ENCODE measurements around the gene GRIA1. TPM values are rescaled to one million over a fixed set of nuclear protein-coding genes. Genes with fewer than 3 reads are reported as not detected.

Gene GRIA1
- total RNA-seq, 2 donors from 2014 or later = 2.7 TPM; not detected in 1

DNA sequence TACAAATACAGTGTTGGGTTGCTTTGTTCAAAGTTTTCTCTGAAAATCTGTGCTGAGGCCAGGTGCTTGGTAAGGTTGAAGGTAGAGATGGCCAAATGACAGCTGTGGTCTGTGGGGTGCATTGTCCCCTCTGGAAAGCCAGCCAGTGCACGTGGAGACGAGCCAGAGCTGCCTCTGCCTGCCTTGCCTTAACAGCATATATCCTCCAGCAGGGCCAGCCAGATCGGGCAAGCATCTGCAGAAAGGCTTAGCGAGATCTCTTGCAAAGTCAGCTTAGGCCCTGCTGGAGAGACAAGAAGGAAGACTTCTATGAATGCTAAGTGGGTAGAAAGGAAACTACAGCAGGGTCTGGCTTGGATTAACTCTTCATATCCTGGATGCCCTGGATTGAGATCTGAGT, 49.5 kb downstream of the GRIA1 start:
- Histone ChIP-seq H3K27ac (no peak overlapping the region), H3K9me3 (no peaks in the 10 kb centered on the region), H3K4me1 (replicated peaks) (no peaks in the 10 kb centered on the region), H3K27me3 (replicated peaks; ENCODE audit: insufficient read depth) (no peaks in the 10 kb centered on the region), H3K36me3 (no peaks in the 10 kb centered on the region), H3K4me3 (no peak overlapping the region)
- intact Hi-C loops (cut with DNase I) = no loop called here
- no peak for DNase-seq (ENCODE audit: low spot score)
- WGBS = 64% methylated on average over 4 of the region's 4 CpGs
- TF ChIP-seq POLR2A (IDR thresholded peaks at IDR 0.05) (no peak), POLR2AphosphoS5 (IDR thresholded peaks at IDR 0.05) (no peak)
- TF ChIP-seq, protein P1, sequence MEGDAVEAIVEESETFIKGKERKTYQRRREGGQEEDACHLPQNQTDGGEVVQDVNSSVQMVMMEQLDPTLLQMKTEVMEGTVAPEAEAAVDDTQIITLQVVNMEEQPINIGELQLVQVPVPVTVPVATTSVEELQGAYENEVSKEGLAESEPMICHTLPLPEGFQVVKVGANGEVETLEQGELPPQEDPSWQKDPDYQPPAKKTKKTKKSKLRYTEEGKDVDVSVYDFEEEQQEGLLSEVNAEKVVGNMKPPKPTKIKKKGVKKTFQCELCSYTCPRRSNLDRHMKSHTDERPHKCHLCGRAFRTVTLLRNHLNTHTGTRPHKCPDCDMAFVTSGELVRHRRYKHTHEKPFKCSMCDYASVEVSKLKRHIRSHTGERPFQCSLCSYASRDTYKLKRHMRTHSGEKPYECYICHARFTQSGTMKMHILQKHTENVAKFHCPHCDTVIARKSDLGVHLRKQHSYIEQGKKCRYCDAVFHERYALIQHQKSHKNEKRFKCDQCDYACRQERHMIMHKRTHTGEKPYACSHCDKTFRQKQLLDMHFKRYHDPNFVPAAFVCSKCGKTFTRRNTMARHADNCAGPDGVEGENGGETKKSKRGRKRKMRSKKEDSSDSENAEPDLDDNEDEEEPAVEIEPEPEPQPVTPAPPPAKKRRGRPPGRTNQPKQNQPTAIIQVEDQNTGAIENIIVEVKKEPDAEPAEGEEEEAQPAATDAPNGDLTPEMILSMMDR (IDR thresholded peaks at IDR 0.05) = no peak

DNA sequence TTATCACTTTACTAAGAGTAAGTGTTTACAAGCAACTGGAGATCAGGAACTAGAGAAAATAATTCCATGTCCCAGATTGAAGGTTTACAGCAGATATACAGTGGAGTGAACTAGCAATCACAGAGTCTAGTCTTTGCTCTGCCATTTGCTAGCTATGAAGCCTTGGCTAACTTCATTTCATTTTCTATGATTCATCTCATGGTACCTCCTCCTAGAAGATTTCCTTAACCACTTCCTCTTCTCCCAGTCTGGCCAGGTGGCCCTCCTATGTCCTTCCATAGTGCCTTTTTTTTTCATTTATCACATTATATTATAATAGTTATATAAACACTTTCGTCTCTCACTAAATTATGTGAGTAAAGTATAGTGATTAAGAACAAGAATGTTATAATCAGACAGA, 52.1 kb downstream of the GRIA1 start:
- TF ChIP-seq POLR2AphosphoS5 (IDR thresholded peaks at IDR 0.05) = no peak
- no peak for TF ChIP-seq POLR2A (IDR thresholded peaks at IDR 0.05)
- TF ChIP-seq, protein P1 (IDR thresholded peaks at IDR 0.05) = no peak
- H3K27me3 ChIP-seq (replicated peaks; ENCODE audit: insufficient read depth) = no peaks in the 10 kb centered on the region
- H3K27ac ChIP-seq = no peak overlapping the region
- H3K4me3 ChIP-seq = no peak overlapping the region
- whole genome bisulfite sequencing = 73% methylated on average over 1 of the region's 1 CpG
- no peaks in the 10 kb centered on the region for H3K36me3 ChIP-seq
- intact Hi-C loops (cut with DNase I) = no loop called here
- H3K4me1 ChIP-seq (replicated peaks) = no peaks in the 10 kb centered on the region
- no peaks in the 10 kb centered on the region for H3K9me3 ChIP-seq
- no peak for DNase-seq (ENCODE audit: low spot score)

DNA sequence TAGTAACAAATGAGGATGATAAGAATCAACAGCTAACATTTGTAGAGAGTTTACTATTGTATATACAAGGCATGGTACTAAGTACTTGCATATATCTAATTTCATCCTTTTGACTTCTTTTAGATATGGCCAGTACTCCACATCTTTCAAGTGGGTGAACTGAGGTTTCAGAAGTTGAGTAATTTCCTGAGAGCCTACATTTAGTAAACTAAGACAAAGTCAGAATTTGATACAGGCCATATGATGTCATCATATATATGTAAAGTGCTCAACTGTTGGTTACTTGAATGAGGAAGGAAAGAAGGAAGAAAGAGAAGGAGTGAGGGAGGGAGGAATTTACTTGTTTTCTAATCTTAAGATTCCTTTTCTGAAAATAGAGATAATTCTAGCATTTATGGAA, 52.8 kb downstream of the GRIA1 start:
- no peak for DNase-seq (ENCODE audit: low spot score)

GRCh38 chr5:153543959-153544470, 53.5 kb downstream of the GRIA1 start:
- H3K4me3 ChIP-seq = no peak overlapping the region
- no peaks in the 10 kb centered on the region for H3K9me3 ChIP-seq
- H3K27me3 ChIP-seq (replicated peaks; ENCODE audit: insufficient read depth) = no peaks in the 10 kb centered on the region
- intact Hi-C loops (cut with DNase I) = no loop called here
- no peaks in the 10 kb centered on the region for H3K36me3 ChIP-seq
- DNase-seq (ENCODE audit: low spot score) = no peak
- no peak overlapping the region for H3K27ac ChIP-seq
- H3K4me1 ChIP-seq (replicated peaks) = no peaks in the 10 kb centered on the region
- TF ChIP-seq POLR2AphosphoS5 (IDR thresholded peaks at IDR 0.05) (no peak), POLR2A (IDR thresholded peaks at IDR 0.05) (no peak)
- TF ChIP-seq, protein P1 (IDR thresholded peaks at IDR 0.05) = no peak

More for the DNA sequence above, 52.8 kb downstream of the GRIA1 start:
- no peak overlapping the region for H3K27ac ChIP-seq
- intact Hi-C loops (cut with DNase I) = no loop called here
- H3K36me3 ChIP-seq = no peaks in the 10 kb centered on the region
- H3K27me3 ChIP-seq (replicated peaks; ENCODE audit: insufficient read depth) = no peaks in the 10 kb centered on the region
- H3K4me3 ChIP-seq = no peak overlapping the region
- H3K9me3 ChIP-seq = no peaks in the 10 kb centered on the region
- TF ChIP-seq, protein P1 (IDR thresholded peaks at IDR 0.05) = no peak
- no peak for TF ChIP-seq POLR2AphosphoS5 (IDR thresholded peaks at IDR 0.05)
- no peak for TF ChIP-seq POLR2A (IDR thresholded peaks at IDR 0.05)
- H3K4me1 ChIP-seq (replicated peaks) = no peaks in the 10 kb centered on the region

GRCh38 chr5:153544706-153545105, 54.2 kb downstream of the GRIA1 start:
- no peak for DNase-seq (ENCODE audit: low spot score)
- no peaks in the 10 kb centered on the region for H3K36me3 ChIP-seq
- H3K9me3 ChIP-seq = no peaks in the 10 kb centered on the region
- WGBS = 77% methylated on average over 4 of the region's 4 CpGs
- intact Hi-C loops (cut with DNase I) = no loop called here
- no peaks in the 10 kb centered on the region for H3K27me3 ChIP-seq (replicated peaks; ENCODE audit: insufficient read depth)
- no peaks in the 10 kb centered on the region for H3K4me1 ChIP-seq (replicated peaks)
- no peak overlapping the region for H3K27ac ChIP-seq
- no peak for TF ChIP-seq POLR2A (IDR thresholded peaks at IDR 0.05)
- no peak for TF ChIP-seq POLR2AphosphoS5 (IDR thresholded peaks at IDR 0.05)
- TF ChIP-seq, protein P1 (IDR thresholded peaks at IDR 0.05) = no peak
- H3K4me3 ChIP-seq = no peak overlapping the region
